ENCODE results near the gene NAPB.
A peak's percentile ranks its signal among the peaks of the same experiment; 100 is the strongest.
"Not testable (repeated sequence)": the region's sequence is repeated elsewhere in the genome, so short reads cannot be mapped to it uniquely, and the experiment has no call there.

The NAPB gene

DNA sequence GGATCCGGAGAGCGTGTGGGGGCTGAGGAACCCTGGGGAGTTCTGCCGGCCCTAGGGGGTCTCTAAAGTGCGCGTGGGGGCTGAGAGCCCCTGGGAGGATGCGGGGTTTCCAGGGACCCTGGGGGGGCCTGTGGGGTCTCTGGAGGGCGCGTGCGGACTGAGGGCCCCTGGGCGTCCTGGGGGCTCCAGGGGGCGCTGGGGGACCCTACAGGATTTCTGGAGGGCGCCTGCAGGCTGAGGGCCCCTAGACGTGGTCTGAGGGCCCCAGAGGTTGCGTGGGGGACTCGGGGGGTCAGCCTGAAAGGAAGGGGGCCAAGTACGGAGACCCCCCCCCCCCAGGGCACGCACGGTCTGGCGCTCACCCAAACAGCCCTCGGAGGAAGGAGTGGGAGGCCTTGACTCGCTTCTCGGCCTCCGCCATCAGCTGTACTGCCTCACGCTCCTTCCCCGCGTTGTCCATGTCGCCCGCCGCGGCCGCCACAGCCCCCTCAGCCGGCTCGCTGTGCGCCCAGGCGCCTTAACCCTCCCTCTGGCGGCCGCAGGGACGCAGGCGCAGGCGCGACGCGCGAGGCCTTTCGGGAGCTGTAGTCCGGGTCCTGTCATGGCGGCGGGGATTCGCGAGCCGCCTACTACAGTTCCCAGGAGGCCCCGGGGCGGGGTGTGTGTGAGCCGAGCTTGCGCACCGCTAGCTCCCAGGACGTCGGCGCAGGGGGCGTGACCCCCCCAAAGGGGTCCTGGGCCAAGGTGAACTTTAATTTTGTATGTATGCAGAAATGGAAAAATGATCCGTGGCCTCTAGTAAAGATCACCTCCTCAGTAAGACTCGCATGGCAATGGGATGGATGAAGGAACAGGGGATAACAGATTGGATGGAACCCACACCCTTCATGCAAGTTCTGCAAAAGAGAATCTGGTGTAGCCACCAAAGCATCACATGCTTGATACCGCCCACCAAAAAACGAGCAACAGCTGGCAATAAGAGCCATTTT lies at the start of gene NAPB:
TSS of gene NAPB (minus strand) at position 546 of the 989 bp plus-strand sequence. CDS start at position 460, 86 bp downstream.
- peak; percentile 69 for DNase-seq

DNA sequence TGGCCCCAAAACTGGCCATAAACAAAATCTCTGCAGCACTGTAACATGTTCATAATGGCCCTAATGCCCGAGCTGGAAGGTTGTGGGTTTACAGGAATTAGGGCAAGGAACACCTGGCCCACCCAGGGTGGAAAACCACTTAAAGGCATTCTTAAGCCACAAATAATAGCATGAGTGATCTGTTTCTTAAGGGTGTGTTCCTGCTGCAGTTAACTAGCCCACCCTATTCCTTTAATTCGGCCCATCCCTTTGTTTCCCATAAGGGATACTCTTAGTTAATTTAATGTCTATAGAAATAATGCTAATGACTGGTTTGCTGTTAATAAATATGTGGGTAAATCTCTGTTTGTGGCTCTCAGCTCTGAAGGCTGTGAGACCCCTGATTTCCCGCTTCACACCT lies 45.7 kb upstream of the NAPB start:
- not testable (repeated sequence) for DNase-seq

DNA sequence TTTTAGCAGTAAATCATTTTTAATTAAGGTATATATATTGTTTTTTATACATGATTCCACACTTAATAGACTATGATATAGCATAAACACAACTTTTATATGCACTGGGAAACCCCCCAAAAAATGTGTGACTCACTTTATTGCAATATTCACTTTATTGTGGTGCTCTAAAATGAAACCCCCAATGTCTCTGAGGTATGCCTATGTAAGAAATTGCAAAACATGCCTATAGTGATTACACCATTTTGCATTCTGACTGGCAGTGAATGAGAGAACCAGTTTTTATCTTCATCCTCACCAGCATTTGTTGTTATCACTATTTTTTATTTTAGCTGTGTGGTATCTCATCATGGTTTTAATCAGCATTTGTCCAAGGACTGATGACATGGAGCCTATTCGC lies 39.9 kb upstream of the NAPB start:
- no peak for DNase-seq

DNA sequence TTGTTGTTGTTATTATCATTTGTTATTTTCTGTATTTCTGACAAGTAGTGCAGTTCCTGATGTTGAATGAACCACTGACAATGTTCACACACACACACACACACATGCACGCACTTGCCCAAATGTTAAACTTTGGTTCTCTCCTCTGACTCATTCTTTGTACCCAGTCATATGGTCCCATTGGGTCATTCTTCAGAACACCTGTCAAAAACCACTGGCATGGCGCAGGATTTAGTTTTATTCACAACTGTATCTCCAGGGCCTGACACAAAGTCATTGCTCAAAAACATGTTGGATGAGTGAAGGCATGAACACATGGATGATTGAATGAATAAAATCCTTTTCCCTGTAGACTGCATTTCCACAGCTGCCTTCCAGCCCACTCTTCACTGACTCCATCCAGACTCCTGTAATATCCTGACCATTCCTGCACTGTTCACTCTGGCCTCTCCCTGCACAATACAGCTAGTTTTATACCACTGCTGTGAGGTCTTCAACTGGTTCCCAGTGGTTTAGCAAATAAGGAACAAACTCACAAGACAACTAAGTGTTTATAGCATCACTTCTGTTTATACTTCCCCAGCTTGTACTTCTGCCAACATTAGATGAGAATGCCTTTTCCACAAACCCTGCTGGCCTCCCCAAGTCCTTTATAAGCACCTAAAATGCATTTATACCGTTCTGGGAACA lies 38.3 kb upstream of the NAPB start:
- DNase-seq = no peak

DNA sequence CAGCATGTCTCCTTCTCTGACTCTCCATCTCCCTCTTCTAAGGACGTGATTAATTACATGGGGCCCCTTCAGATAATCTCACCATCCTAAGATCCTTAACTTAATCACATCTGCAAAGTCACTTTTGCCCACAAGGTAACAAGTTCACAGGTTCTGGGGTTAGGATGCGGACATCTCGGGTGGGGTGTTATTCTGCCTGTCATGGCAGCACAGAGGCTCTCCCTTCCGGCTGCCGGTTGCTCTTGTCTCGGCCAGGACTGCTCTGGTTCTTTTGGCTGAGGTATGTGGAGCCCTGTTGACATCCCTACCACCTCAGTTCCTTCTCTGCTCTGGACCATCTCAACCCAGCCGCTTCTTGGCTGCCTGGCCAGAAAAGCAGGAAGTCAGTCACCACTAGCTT lies 35.6 kb upstream of the NAPB start:
- no peak for DNase-seq

DNA sequence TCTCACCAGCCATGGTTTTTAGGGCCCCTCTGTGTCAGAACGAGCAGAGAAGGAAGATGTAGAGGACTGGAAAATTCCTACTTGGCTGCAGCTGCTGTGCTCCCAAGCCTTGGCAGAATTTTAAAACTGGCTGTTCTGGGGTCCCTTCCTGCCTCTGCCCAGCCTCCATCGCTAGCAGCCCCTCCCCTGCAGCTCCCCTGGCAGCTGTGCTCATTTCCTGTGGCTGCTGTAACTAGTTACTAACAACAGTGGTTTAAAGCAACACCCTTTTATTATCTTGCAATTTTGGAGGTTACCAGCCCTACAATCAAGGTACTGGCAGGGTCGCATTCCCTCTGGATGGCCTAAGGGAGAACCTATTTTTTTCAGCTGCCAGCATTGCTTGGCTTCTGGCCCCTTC lies 35.1 kb upstream of the NAPB start:
- DNase-seq = peak; percentile 4

DNA sequence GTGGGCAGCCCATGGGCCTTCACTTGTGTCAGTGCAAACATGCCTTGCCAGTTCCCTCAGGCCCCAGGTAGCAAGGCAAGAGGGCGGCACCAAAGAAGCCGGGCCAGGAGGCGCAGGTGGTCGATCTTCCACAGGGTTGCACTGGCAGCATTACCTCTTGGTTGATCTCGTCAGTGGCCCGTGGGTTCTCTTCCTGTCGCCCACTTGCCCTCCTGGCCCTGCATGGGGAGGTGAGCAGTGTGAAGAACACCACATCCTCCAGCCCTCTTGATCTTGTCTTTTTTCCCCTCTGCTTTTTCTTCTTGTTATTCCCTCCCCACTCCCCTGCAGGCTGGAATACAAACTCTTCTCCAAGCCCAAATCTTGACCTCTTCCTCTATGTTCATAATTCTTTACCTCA lies 34.4 kb upstream of the NAPB start:
- DNase-seq = no peak

DNA sequence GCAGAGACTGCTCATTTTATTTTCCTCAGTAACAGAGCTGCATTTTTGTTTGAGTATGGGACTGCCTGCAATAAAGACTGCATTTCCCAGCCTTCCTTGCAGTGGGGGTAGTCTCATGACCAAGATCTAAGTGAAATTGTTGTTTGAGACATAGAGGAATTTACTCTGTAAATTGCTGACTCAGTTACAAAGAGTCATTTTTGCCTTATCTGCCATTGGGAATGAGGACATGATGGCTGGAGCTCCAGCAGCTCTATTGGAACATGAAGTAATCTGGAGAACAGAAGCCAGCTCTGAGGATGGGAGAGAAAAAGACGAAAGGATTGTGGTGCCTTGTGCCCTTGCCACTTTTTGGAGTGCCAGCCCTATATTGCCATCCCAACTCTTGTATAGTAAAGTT lies 33.5 kb upstream of the NAPB start:
- DNase-seq = no peak

DNA sequence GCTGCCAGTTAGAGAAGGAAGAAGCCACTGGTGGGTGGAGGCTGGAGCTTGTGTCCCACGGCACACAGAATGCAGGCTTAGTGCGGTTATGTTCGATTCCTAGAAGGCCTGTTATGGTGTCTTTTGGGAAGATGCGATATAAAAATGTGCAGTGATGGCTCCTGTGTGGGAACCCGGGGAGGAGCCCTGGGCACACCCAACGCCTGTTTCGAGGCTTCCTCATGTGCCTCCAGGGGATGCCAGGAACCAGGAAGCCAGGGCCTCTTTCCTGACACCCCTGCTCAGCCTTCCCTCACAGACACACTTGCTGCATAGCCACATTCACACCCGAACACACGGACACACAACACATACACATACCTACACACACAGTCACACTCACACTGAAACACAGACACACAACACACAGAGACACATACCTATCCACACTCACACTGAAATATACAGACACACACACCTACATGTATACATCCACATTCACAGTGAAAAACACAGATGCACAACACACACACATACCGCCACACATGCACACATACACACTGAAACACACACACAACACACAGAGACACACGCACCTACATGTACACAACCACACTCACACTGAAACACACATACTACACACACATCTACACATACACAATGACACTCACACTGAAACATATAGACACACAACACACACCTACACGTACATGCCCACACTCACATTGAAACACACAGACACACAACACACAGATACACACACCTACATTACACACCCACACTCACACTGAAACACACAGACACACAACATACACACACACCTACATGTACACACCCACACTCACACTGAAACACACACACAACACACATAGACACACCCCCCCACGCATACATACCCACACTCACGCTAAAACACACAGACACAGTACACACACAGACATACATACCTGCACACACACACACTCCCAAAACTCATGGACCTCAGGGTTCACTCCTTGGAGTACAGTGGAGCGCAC lies 32.6 kb upstream of the NAPB start:
- no peak for DNase-seq

DNA sequence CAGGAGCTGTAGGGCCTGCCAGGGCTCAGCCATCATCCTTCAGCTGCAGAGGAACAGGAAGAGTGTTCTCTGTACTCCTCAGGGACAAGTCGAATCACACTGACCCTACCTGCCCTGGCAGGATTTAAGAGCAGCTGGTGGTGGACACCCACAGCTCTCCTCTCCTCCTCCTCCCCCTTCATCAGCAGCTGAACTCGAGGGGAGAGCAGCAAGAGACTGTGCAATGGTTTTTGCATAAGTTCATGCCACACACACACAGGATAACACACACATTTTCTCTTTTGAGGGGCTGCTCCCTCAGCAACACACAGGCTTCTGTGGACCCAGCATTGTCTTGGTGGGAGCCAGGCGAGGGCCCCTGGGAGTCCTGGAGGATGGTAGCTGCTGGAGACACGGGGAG lies 31.5 kb upstream of the NAPB start, which contains the start of gene CST11:
TSS of gene CST11 (minus strand) at position 101 of the 400 bp plus-strand sequence. CDS start at position 36, 65 bp downstream.
- no peak for DNase-seq

DNA sequence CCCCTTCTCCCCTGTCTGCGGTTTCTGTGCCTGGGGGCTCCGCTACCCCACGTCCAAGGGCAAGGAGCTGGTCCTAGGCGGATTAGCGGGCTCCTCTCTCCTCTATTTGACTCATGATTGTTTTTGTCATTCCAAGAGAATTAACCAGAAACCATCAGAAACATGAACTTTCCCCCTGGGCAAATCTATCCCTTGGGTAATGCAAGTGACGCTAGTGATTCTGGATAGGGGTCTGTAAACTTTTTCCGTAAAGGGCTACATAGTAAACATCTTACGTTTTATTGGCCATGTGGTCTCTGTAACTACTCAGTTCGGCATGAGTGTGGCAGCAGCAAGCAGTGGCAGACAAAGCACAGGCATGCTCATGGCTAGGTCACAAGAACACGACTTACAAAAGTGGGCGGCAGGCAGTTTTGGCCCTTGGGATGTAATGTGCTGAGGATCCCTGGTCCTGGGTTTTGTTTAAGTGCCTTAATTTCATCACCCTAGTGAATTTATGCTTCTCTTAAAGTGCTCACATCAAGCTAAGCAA lies 30.7 kb upstream of the NAPB start:
- DNase-seq = no peak

DNA sequence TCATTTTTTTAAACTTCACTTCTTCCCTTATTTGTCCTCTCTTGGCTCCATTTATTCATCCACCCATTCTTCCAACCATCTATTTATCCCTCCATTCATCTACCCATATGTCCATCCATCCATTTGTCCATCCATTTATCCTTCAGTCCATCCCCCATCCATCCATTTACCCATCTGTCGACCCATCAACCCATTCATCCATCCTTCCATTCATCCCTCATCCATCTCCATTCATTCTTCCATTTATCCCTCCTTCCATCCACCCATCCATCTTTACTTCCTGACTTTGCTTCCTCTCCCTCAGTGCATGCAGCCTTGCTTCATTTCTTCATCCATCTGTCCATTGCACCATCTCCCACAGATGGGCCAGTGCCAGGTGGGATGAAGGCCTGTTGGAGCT lies 29.6 kb upstream of the NAPB start:
- DNase-seq = no peak

DNA sequence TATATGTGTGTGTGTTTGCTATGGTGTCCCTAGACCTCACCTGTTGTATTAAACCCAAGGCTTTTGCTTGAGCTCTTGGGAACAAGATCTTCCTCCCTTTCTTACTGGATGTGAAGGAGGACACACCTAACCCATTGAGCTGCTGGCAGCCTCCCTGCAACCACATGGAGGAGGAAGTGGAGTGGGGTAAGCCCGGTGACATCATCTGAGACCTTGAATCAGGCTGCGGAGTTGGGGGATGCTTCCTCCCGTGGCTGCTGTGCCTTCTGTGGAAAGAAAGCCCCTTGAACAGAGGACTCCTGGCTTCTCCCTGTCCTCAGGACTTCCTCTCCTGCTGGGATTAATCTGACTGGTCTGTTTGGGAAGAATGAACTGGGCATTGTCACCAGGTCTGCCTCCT lies 28.1 kb upstream of the NAPB start:
- no peak for DNase-seq

DNA sequence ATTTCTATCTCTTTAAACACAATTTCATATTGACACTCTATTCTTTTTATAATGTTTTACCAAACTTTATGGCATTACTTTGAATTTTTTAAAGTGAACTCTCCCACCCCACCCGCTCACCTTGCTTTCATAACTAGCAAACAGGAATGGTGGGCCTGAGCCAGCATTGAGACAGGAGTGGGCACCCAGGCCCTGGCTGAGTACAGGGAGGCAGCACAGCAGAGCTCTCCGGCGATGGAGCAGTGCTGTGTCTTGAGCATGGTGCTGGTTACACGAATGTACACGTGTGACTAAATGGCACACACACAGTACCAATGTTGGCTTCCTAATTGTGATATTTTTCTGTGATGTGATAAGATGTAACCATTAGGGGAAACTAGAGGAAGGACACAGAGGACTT lies 26.9 kb upstream of the NAPB start:
- DNase-seq = no peak

DNA sequence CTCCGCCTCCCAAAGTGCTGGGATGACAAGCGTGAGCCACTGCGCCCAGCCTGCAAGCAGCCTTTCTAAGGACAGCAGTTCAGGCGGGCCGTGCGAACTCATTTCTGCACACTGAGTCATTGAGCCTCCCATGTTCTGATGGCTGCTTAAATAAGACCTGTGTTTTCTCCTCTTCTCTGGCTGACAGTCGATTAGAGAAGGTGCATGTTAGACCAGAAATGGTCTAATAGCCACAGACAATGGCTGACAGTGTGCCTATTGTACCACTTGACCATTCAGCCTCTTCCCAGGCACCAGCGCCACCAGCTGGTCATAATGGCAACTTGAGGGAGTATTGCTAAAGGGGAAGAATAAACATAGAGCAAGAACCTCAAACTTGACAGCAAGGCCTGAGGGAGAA lies 25.2 kb upstream of the NAPB start:
- DNase-seq = no peak

DNA sequence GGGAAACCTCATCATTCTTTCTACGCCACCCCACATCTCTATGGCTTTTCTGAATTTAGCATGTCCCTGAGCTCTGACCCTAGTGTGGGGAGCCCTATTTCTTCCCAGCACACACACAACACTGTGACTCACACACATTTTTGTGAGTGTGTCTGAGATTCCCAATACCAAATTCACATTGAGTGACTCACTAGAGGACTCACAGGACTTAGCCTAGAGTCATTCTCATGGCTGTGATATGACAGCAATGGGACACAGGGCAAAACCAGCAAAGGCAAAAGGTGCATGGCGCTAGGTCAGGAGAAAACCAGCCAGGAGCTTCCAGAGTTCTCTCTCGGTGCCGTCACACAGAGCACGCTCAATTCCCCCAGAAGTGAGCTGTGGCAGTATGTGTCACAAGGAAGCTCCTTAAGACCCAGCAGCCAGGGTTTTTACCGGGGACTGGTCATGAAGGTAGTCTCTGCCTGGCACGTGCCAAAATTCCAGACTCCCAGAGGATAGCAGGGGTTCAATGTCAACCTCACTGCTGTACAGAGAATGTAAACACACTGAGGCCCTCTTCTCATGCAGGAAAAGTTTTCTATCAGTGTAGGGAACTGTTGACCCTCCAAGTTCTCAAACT lies 24.4 kb upstream of the NAPB start:
- no peak for DNase-seq

DNA sequence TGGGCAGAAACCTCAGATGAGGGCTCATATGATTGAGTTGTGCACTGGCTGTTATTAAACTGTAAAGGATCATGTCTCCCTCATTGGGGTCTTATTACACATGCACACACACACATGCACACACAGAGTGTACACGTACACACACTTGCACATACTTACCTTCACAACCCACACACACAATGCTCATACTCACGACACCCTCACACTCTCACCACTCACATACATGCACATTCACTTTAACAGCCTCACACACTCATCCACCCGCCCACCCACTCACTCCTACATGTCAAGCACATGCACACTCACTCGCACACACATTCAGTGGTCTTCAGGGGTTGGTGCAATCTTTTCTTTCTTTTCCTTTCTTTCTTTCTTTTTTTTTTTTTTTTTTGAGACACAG lies 23.6 kb upstream of the NAPB start:
- no peak for DNase-seq

DNA sequence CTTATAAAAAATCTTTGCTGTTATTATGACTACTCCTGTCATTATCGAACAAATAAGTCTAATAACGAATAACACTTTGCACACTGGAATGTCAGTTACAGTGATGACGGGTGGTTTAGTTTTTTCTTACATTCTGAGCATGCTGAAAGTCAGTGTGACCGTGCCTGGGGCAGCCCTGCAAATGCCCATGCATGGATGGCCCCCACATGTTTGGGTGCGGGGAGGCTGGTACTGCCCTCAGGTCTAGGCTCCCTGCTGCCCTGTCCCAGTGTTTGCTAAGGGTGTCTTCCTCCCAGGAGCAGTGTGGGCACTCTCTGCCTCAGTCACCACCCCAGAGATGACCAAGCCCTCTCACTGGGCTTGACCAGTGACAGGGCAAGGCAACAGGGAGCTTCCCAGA lies 21.1 kb upstream of the NAPB start:
- DNase-seq = no peak

DNA sequence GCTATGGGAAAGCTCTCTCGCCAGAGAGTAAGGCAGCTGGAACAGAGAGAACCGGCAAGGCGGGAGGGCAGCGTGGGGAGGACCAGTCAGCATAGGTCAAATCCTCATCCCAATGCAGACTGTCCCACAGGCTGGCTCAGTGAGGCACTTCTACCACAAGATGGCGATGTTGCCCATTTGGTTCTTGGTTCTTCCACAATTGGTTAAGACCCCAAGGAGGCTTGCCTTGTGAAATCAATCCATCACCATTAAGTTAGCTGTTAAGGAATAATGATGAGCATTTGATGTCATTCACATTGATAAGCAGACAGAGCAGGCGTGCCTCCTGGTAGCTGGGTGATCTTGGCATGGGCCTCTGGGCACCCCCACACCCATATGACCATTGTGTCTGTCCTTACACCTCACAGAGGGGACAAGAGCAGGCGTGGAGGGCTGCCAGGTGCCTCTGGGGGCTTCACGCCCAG lies 20.6 kb upstream of the NAPB start:
- no peak for DNase-seq

DNA sequence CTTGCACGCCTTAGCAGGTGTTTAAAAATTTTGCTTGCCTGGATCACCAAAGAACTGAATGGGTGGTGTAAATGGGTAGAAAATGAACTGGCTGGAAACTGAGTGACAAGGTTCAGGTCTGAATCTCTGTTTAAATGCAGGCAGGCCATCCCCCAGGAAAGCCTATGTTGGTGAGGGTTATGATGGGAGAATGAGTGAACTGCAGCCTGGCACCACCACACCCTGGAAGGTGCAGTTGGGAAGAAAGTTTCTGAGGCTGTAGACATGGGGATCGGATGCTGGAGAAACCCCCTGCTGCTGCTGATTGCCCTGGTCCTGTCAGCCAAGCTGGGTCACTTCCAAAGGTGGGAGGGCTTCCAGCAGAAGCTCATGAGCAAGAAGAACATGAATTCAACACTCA lies 18.7 kb upstream of the NAPB start:
- no peak for DNase-seq

DNA sequence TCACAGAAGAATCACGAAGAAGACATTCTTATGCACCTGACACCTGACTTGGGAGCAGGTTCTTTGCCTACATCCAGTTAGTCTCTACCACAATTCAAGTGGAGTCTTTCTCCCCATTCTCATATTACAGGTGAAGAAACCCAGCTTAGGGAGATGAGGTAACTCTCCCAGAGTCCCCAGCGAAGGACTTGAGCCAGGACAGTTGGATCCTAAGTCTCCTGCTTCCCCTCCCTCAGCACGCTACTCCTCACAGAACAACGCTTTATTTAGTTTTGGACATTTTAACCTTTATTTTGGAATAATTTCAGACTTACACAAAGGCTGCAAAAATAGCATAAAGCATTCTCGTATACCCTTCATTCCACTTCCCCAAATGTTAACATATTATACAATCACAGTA lies 17.4 kb upstream of the NAPB start:
- DNase-seq = no peak
